Hindlimb muscle (tissue), 1 donor: ENCODE data around the gene ADGRG6. TPM values are rescaled to one million over a fixed set of nuclear protein-coding genes. Genes with fewer than 3 reads are reported as not detected.

ENCODE experiments used
- DNase-seq: peaks from one replicate; pipeline ENCODE4 v3.0.0-alpha.2; 2013
- polyA plus RNA-seq: library from polyadenylated mRNA; unstranded; fragments of 120-200 nt; gene quantifications from one replicate; pipeline ENCODE4 v1.2.1, GENCODE V29; 2013; ENCODE audit not compliant: insufficient read length

ADGRG6 gene
- polyA plus RNA-seq, 1 donor = 7.2 TPM

- DNase-seq = no peak
Measured at GRCh38 chr6:142291512-142291911, 10.3 kb upstream of the ADGRG6 start.

- DNase-seq = no peak
Measured at GRCh38 chr6:142292166-142292924, 9.5 kb upstream of the ADGRG6 start.

GRCh38 chr6:142293121-142293520 lies 8.7 kb upstream of the ADGRG6 start:
- no peak for DNase-seq

- DNase-seq = no peak
Measured at GRCh38 chr6:142294679-142295078, 7.1 kb upstream of the ADGRG6 start.

GRCh38 chr6:142296975-142297604 lies 4.7 kb upstream of the ADGRG6 start:
- no peak for DNase-seq

- DNase-seq = no peak
Measured at GRCh38 chr6:142297605-142297995, 4.2 kb upstream of the ADGRG6 start.

GRCh38 chr6:142297996-142298753 lies 3.6 kb upstream of the ADGRG6 start:
- no peak for DNase-seq

GRCh38 chr6:142300302-142300701 lies 1.5 kb upstream of the ADGRG6 start:
- DNase-seq = no peak

- DNase-seq = peak; percentile 55
Measured at GRCh38 chr6:142300758-142301650, 803 bp upstream of the ADGRG6 start.

GRCh38 chr6:142302421-142303175 lies 791 bp downstream of the ADGRG6 start:
- DNase-seq = no peak

GRCh38 chr6:142303176-142303533 lies 1.3 kb downstream of the ADGRG6 start:
- DNase-seq = no peak

GRCh38 chr6:142304241-142304640 lies 2.4 kb downstream of the ADGRG6 start:
- DNase-seq = no peak

- no peak for DNase-seq
Measured at GRCh38 chr6:142306736-142307135, 4.9 kb downstream of the ADGRG6 start.

- no peak for DNase-seq
Measured at GRCh38 chr6:142307963-142308748, 6.3 kb downstream of the ADGRG6 start.

GRCh38 chr6:142309426-142309825 lies 7.6 kb downstream of the ADGRG6 start:
- no peak for DNase-seq

GRCh38 chr6:142313284-142313683 lies 11.5 kb downstream of the ADGRG6 start:
- no peak for DNase-seq

GRCh38 chr6:142316791-142317368 lies 15.1 kb downstream of the ADGRG6 start:
- DNase-seq = no peak

GRCh38 chr6:142318714-142319113 lies 16.9 kb downstream of the ADGRG6 start:
- no peak for DNase-seq

- DNase-seq = no peak
Measured at GRCh38 chr6:142320366-142320765, 18.6 kb downstream of the ADGRG6 start.

GRCh38 chr6:142321451-142321850 lies 19.6 kb downstream of the ADGRG6 start:
- DNase-seq = no peak

GRCh38 chr6:142322066-142322465 lies 20.3 kb downstream of the ADGRG6 start:
- no peak for DNase-seq
